ENCODE measurements around the gene HPX.

DNA sequence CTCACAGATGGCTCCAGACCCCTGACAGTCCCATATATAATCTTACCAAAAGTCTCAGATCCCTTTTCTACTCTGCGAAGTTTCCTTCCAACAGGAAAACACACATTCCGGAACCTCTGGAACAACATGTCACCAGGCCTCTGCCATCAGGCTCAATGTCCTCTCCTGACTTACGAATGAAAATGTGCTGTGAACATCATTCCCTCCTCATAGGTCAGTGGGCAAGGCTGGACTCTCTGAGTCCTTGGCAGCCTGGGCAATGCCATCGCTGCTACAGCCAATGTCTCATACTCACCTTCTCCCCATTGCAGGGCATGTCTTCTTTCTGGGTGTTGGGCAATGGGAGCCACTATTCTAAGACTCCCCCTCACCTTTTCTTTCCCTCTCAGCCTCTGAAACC is 1.7 kb upstream of the HPX start:
- TF ChIP-seq EZH2 (IDR thresholded peaks at IDR 0.05) (no peak), EZH2phosphoT487 (IDR thresholded peaks at IDR 0.05) (no peak)
- TF ChIP-seq, protein P1, sequence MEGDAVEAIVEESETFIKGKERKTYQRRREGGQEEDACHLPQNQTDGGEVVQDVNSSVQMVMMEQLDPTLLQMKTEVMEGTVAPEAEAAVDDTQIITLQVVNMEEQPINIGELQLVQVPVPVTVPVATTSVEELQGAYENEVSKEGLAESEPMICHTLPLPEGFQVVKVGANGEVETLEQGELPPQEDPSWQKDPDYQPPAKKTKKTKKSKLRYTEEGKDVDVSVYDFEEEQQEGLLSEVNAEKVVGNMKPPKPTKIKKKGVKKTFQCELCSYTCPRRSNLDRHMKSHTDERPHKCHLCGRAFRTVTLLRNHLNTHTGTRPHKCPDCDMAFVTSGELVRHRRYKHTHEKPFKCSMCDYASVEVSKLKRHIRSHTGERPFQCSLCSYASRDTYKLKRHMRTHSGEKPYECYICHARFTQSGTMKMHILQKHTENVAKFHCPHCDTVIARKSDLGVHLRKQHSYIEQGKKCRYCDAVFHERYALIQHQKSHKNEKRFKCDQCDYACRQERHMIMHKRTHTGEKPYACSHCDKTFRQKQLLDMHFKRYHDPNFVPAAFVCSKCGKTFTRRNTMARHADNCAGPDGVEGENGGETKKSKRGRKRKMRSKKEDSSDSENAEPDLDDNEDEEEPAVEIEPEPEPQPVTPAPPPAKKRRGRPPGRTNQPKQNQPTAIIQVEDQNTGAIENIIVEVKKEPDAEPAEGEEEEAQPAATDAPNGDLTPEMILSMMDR (IDR thresholded peaks at IDR 0.05), result no peak

Measured in neural progenitor cell (in vitro differentiated cells).